H1 (cell line): ENCODE results near the gene TAS1R3. TPM values are rescaled to one million over a fixed set of nuclear protein-coding genes. Genes with fewer than 3 reads are reported as not detected.

Source experiments
- CHD7 ChIP-seq: fragments of 300-600 bp; sonication (generic); IDR thresholded peaks from 2 replicates; pipeline ENCODE4 v1.7.1; 2012; ENCODE audit warnings: low read length, moderate library complexity, mild to moderate bottlenecking, inconsistent platforms; ENCODE audit not compliant: insufficient replicate concordance
- JUN ChIP-seq: IDR thresholded peaks from 2 replicates; pipeline ENCODE4 v1.6.1; 2011; ENCODE audit warnings: low read depth, mild to moderate bottlenecking, improper control_type of control experiment, low read length
- ZNF274 ChIP-seq: IDR thresholded peaks from 2 replicates; pipeline ENCODE4 v1.7.0; 2012; ENCODE audit warnings: low read length, borderline replicate concordance; ENCODE audit errors: extremely low read depth
- polyA plus RNA-seq, 7 experiments: library from polyadenylated mRNA; depleted of rRNA in 3 of 7; stranded (reverse) in 5 of 7; unstranded in 2 of 7; fragments of >200 nt in 5 of 7; fragments of 200-250 nt in 2 of 7; gene quantifications; 1 replicate in 5 of 7; 2 replicates in 1 of 7; 4 replicates in 1 of 7; pipeline versions ENCODE4 v1.2.1 to v1.2.3, GENCODE V29; 2011 to 2013; ENCODE audit warnings: missing spikeins in 2 of 7, mixed read lengths in 2 of 7
- total RNA-seq: library from RNA; stranded (reverse); fragmentation: NEBNext Ultra II Directional; extraction: Animal tissue kit (Norgen Biotek cat#: 25700); gene quantifications from 2 replicates; pipeline ENCODE4 v1.2.1, GENCODE V29; 2021
- TF ChIP-seq, protein P1 (sequence below): IDR thresholded peaks from 2 replicates; pipeline ENCODE4 v1.6.1; 2011; ENCODE audit warnings: low read depth, mild to moderate bottlenecking, low read length; ENCODE audit not compliant: insufficient read depth

TAS1R3 gene
- total and polyA plus RNA-seq, 2 of the 8 experiments (the other 6 are each of a cell fraction or from before 2014, with no cell fraction given) = 0.03 to 0.19 TPM

GRCh38 chr1:1376551-1377226, 45.6 kb downstream of the TAS1R3 start (continued):
- no peak for TF ChIP-seq CHD7
- no peak for TF ChIP-seq JUN
- no peak for TF ChIP-seq ZNF274
- TF ChIP-seq, protein P1, sequence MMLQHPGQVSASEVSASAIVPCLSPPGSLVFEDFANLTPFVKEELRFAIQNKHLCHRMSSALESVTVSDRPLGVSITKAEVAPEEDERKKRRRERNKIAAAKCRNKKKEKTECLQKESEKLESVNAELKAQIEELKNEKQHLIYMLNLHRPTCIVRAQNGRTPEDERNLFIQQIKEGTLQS = no peak
